Ammon's horn (tissue), 1 donor: Measurements from ENCODE around the gene TPRG1L.

Source experiments
- DNase-seq: peaks from one replicate; pipeline ENCODE4 v3.0.0-alpha.2; 2016; ENCODE audit warnings: low spot score

The TPRG1L gene

DNA sequence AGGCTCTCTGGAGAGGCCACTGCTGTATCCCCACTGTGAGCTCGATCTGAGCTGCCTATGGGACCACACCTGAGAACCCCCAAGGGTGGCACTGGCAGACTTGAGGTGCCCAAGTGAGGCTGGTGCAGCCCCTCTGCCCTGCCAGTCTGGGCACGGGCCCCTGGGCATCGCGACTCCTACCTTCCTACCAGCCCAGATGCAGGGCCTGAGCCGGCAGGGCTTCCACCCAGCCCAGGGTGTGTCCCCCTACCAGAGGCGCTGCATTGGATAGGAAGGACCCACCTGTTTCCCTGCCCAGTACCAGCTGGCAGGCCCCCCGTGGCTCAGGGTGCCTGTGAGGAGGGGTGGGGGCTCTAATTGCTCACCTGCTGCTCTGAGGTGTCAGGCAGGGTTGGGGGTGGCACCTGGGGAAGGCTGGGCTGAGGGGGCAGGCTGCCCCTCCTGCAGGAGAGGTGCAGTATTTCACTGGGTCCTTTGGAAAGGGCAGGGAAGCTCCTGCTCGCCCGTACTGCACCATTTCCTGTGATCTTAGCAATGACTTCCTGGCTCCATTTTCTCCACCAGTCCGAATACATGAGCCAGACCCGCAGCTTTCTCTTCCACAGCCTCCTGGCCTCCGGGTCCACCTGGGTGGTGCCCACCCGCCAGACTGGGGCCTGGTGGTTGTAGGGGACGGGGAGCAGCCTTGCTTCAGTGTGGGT, 39.3 kb downstream of the TPRG1L start:
- DNase-seq, result no peak

DNA sequence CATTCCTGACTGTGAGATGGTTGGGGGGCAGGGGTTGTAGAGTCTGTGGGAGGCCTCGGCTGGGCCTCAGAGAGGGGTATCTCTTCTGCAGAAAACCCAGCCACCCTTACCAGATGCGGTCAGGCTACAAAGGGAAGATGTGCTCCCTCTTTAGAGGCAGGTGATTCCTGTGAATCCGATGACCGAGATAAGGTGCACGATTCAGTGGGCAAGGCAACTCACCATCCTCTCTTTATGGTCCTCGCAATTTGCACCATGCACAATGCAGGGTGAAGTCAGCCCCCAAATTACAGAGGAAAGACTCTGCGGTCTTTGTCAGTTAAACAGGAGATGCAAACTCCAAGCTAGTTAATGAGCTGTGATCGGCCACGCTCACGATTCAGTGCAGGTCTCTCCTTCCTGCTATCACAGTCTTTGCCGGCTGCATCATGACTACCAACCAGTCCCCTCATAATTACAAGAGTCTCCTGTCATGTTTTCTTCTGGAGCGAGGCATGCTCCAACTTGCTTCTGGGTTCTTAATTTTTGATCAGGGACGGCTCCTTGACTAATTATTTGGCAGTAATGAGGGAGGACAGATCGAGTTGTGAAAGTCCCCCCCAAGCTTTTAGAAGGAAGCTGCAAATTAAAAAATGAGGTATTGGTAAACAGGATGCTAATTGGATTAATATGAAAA, 40.0 kb downstream of the TPRG1L start:
- DNase-seq, result no peak

DNA sequence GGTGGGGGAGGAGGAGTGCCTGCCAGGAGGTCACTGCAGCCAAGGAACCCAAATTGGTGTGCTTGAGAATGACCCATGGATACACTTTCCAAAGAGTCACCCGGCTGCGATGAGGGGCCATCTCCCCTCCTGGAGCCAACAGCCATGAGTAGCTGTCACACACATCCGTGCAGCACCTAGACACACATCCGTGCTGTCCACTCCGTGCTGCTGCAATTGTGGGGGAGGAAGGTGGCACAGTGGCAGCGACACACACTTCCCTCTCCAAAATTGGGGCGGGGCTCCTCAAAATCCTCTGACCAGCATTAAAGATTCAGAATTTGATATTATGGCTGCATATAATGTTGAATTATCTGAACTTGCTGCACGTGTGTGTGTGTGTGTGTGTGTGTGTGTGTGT, 43.3 kb downstream of the TPRG1L start:
- no peak for DNase-seq

DNA sequence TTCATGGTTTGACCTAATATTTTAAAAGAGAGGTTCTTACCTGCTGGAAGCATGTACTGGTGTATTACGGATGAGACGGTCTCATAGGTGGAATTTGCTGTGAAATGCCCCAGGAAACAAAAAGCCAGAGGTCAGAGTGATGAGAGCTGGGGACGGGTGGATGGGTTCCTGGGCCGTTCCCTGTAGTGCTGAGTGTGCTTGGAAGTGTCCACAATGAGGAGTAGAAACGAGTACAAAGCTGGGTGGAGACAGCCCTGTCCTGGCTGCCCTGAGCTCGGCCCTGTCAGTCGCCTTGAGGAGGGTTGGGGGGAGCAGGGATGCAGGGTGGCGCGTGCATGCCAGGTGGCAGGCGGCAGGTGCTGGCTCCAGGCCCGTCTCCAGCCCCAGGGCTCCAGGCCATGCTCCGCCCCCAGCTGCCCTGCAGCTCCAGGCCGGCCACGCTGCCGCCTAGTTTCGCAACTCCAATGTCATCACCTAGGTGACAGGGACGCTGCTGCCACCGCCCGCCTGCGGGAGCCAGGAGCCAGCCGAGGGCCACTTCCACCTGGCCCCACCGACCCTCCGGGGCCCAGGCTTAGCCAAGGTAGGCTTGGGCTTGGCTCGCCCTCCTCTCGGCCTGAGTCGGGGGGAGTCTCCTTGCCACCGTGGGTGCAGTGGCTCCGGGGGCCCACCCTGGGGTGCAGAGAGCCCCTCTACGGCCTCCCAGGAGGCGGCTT, 43.9 kb downstream of the TPRG1L start:
- DNase-seq, result peak; percentile 60

DNA sequence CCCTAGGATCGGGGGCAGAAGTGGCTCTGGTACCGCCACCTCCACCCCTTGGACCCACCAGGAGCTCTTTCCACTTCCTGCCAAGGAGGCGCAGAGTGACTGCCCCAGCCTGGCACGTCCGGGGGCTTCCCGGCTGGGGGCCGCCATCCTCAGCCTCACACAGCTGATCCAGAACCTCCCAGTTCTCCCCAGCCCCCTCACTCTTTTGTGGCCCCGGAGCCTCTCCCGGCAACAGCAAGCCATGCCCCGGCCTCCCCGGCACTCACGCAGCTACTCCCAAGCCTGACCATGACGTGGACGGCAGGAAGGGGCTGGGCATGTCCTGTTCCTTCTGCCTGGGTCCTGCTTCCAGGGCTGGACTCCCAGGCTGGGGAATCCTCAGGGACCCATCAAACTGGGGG, 44.6 kb downstream of the TPRG1L start:
- DNase-seq, result no peak

DNA sequence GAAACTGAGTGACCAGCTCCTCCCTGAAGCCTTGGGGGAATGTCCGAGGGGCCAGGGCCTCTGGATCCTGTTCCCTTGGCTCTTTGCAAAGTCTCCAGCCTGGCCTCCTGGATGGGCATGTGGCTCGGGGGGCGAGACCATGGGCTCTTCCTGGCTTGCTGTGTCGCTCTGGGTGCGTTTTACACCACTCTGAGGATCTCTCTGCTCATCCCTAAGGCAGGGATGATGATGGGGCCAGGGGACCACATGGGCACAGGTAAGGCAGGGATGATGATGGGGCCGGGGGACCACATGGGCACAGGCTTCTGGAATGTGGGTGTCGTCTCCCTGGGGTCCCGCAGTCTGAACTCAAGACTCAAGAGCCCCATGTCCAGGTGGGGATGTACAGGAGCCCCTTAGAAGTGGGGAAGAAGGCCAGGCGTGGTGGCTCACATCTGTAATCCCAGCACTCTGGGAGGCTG, 45.2 kb downstream of the TPRG1L start:
- no peak for DNase-seq

DNA sequence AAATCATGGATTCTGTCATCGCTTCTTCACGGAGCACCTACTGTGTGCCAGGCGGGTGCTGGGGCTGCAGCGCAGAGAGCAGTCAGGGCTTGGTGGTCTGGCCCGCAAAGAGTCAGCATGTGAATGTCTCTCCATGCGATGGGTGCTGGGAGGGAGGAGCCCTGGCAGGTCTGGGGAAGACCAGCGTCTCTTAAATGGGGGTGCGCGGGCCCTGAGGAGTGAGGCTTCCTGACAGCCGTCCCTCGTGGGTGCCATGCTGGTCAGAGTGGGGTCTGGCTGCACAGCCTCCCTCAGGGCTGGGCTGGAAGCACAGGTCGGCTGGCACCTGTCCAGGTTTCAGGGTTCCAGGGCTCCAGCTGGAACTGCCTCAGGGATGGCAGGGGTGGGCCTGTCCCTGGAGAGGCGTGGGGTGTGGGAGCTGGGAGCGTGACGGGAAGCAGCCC, 46.0 kb downstream of the TPRG1L start:
- no peak for DNase-seq

DNA sequence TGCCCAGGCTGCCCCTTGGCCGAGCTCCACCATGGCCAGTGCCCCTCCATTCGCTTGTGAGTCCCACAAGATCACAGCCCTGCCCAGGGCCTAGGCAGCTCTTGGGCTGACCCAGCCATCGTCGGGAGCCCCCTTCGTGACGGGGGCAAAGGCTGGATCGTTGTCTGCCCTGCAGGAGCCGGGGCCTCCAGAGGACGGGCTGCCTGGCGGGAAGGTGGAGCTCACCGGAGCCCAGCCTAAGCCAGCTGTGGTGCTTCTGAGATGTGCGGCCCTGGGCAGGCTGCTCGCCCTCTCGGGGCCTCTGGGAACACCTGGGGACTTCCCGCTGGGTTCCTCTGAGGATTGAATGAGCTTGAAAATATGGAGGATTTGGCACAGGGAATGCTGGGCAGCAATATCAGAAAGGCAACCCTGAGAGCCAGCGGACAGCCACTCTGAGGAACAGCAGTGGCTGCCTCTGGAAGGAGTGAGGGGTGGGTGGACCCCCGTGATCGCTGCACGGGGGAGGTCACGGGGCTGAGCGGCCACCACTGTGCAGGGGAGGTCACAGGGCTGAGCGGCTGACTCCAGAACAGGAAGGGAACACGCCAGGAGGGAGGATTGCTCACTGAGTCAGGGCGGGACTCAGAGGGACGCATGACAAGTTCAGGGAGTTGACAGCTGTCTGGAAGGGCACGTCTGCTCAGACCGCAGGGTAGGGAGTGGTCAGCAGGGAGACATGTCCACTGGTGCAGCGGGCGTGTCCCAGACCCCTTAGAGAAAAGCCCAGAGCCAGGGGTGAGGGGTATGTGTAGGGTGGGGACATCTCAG, 46.8 kb downstream of the TPRG1L start:
- no peak for DNase-seq

DNA sequence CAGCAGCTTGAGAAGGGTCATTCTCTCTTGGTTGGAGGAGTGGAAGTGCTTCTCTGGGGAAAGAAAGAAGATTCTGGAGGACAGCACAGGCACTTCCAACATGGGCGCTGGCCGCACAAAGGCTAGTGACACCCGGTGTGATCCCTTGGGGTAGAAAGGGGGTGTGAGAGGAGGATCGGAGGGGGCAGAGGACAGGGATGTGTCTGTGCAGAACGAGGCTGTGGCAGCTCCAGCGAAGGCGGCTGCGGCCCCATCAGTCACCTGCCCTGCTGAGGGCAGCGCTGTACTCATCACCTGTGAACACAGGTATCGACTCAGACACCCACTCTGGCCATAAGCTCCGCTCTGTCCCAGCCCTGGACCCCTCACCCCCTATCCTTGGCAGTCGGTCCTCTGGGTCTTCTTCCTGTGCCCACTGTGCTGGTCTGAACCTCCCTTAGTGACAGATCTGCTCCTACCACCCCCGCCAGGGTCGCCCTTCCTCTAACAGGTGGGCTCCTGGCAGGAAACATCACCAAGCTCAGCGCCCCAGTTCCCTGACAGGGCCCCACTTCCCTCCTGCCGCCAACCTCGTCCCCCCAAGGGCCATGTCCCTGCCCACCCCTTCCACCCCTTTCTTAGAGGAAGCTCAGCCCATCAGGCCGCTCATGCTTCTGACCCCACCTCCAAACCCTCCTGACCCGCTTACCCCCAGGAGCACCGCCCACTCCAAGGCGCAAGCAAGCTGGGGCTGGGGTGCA, 47.6 kb downstream of the TPRG1L start:
- no peak for DNase-seq

DNA sequence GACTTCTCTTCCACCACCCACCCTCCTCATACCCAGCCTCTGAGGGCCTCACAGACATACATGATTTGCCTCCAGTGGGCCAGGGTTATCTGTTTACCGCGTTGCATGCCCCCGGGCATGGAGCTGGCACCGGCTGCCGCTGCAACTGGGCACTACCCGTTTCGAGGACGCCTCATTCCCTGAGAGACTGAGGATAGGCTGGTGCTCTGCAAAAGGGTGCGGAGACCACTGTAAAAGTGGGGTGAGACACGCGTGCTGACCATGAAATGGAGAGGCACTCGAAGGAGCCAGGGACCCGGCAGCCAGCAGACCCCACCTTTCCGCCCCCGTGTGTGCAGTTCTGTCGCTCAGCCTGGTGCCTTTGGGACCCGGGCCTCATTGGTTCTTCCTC, 48.2 kb downstream of the TPRG1L start:
- DNase-seq, result no peak

DNA sequence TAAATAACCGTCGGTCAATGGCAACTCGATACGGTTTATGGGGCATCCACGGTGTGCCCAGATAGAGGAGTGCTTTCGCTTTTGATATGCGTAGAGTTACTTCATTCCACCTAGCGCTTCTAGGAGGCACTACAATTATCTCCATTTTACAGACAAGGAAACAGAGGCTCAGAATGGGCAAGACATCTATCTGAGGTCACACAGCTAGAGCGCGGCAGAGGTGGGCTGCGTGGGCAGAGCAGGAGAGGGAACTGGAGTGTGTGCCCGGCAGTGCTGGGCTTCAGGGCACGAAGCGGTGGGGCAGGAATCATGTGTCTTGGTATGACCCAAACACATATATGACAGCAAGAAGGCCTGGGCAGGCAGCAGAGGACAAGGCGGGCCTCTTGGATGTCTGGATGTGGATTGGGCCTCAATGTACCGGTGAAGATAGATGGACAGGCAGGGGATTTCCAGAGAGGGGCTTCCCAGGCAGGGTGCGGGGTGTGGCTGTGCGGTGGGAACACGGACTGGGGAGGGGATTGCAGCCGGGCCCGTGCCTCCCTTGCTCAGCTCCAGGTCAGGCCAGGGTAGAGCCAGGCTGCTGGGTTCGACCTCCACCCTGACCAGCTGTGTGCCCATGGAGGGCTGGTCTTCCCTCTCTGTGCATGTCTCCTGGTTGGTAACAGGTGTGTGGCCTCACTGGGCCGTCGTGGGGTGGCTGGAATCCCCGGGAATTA, 48.7 kb downstream of the TPRG1L start:
- DNase-seq, result no peak

DNA sequence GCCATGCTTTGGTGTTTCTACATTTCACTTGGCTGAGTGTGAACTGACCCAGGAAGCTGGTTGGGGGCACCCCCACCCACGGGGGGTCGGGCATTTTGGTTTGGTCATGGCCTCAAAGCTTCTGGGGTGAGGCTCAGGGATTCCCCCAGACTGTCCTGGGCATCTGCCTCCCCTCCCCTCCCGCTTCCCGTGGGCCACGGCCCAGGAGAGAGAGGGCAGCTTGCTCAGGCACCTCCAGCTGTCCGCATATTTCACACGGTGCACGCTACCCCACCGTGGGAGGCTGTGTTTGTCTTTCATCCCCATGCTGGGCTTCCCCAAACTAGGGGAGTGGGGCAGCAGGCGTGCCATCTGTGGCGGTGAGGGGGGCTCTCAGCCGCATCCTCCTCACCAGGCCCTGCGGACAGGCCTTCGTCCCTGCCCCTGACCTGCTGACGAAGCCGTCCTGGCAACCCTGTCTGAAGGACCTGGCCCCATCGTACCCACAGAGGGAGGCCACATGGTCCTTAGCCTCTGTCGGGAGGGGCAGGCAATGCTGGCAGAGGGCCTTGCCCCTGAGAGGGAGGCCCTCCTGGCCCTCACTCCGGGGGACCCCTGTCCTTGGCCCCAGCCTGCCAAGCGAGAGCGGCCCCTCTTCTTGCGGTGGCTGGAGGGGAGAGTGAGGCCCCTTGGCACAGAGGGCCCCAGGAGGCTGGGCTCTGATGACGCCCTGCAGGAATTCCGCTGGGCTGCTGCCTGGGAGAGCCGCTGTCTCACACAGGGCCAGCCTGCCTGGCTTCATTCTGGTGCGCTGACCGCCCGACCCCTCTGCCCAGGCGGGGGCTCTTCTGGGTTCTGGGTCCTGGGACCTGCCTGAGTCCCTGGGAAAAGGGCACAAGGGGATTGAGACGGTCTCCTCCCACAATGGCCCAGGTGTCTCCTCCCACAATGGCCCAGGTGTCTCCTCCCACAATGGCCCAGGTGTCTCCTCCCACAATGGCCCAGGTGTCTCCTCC, 49.6 kb downstream of the TPRG1L start:
- no peak for DNase-seq

DNA sequence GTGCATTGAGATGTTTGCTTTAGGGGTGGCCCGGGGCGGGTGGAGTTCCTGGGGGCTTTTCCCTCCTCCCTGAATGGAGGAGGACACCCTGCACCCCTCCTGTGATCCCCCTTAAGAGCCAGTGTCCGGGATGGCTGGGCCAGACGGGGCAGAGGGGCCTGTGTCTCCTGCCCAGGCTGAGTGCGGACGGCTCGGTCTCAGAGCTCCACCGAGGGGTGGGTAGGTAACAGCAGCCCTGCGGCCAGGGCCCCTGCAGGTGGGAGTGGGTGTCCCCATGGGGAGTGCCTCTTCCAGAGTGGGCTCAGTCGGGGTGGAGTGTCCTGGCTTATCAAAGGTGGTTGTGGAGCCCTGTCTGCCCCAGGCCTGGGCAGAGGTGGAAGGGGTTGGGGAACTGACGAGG, 50.6 kb downstream of the TPRG1L start:
- DNase-seq, result no peak

DNA sequence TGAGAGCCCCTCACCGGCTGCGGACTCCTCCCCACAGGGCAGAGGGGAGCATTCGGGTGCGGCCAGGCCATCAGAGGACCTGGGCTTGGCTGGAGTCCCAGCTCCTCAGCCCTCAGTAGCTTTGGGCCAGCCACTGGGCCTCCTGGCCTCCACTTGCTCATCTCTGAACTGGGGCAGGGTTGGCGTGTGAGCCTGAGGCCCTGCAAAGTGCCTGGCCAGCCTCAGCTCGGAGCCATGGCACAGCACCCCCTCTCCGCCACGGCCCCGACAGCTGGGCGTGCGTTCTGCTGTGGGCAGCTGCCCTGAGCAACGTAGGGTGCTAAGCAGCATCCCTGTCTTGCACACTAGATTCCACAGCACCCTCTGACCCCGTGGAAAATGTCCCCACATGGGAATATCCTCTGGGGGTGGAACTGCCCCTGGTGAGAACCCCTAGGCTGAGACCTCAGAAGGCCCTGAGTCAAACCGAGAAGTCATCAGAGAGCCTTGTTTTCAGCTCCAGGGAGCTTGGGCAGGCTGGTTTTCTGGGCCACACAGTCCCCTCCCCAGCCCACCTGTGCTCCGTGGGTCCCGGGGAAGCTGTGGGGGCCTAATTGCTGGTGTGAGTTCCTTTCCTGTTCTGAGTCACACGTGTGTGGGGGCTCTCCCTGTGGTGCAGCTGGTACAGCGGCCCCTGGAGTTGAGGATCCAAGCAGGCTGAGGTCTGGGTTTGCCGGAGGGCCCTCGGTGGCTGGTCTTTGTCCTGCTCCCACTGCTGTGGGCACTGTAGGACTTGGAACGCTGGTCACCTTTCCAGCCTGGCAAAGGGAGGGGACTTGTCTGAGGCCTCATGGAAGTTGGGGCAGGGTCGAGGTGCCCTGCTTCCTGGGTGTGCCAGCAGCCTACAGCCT, 52.0 kb downstream of the TPRG1L start:
- no peak for DNase-seq

DNA sequence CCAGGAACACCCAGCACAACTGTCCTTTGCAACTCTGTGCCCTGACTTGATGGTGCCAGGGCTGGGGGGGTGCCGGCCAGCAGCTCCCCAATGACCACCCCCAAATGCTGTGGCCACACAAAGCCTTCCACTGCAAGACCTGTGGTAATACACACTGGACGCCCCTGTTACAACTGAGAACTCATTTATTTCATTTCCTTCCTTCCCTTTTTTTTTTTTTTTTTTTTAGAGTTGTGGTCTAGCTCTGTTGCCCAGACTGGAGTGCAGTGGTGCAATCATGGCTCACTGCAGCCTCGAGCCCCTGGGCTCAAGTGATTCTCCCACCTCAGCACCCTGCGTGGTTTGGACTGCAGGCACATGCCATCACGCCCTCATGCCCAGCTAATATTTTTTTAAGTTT, 52.7 kb downstream of the TPRG1L start:
- DNase-seq, result no peak

DNA sequence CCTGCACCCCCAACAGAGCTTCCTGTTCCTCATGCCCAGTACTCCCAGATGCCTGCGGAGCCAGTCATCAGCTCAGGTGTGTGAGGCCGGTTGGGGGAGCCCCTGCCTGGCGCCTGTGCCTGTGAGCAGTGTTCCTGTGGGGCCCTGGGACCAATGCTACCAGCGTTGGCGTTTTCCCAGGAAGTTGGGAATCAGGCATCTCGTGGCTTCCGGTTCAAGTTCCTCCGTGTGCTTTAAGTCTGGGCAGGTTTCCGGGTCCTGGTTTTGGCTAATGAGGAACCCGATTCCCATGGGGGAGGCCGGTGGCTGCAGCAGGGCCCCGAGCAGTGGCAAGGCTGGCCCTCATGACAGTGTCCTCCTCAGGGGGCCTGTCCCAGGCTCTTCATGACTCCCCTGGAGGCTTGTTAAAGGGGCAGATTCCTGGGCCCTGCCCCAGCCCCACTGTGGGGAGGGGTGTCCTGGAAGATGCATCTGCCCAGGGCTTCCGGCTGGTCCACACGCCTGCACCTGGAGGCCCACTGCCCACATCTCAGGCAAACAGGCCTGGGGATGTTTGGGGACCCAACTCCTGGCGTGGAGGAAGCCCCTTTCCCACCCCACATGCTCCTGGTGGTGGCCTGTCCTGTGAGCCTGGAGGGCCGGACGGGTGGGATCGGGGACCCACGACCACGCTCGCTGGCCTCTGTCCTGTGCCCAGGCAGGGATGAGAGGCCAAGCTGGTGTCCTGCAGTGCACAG, 53.7 kb downstream of the TPRG1L start:
- DNase-seq, result no peak

DNA sequence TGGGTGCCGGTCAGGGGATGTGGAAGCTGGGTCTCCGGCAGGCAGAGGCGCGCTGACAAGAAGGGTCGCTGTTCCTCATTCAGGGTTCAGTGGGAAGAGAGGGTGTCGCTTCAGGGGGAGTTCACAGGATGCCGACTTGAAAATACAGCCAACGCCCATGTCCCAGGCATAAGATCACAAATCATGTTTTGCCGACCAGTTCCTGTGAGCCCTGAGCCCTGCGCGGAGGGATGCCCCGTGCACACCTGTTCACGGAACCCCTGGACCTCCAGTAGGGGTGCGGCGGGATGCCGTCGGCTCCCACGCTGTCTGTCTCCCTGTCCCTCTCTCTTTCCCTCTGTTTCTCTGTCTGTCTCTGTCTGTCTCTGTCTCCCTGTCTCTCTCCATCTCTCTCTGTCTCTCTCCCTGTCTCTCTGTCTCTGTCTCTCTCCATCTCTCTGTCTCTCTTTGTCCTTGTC, 54.3 kb downstream of the TPRG1L start:
- no peak for DNase-seq
